Ishikawa (cell line): ENCODE data around the gene AP5Z1.

Source experiments
- CEBPB ChIP-seq: IDR thresholded peaks from 2 replicates; pipeline ENCODE4 v1.6.1; 2012
- CREB1 ChIP-seq: IDR thresholded peaks from 2 replicates; pipeline ENCODE4 v1.6.1; 2012; ENCODE audit warnings: low read depth
- EGR1 ChIP-seq: IDR thresholded peaks from 2 replicates; pipeline ENCODE4 v1.6.1; 2012
- EP300 ChIP-seq: IDR thresholded peaks from 2 replicates; pipeline ENCODE4 v1.6.1; 2012; ENCODE audit warnings: borderline replicate concordance
- FOXM1 ChIP-seq: IDR thresholded peaks from 2 replicates; pipeline ENCODE4 v1.6.1; 2012; ENCODE audit warnings: low read depth, borderline replicate concordance
- NFIC ChIP-seq: IDR thresholded peaks from 2 replicates; pipeline ENCODE4 v1.6.1; 2012
- RAD21 ChIP-seq: IDR thresholded peaks from 2 replicates; pipeline ENCODE4 v1.6.1; 2012; ENCODE audit warnings: low read depth
- REST ChIP-seq: IDR thresholded peaks from 2 replicates; pipeline ENCODE4 v1.6.1; 2012; ENCODE audit warnings: low read depth, mild to moderate bottlenecking
- TAF1 ChIP-seq: IDR thresholded peaks from 2 replicates; pipeline ENCODE4 v1.6.1; 2012; ENCODE audit warnings: low read depth, mild to moderate bottlenecking
- TCF12 ChIP-seq: IDR thresholded peaks from 2 replicates; pipeline ENCODE4 v1.6.1; 2012; ENCODE audit warnings: low read depth
- TEAD4 ChIP-seq: IDR thresholded peaks from 2 replicates; pipeline ENCODE4 v1.6.1; 2012
- YY1 ChIP-seq: IDR thresholded peaks from 2 replicates; pipeline ENCODE4 v1.6.1; 2012; ENCODE audit warnings: low read depth
- ZBTB7A ChIP-seq: IDR thresholded peaks from 2 replicates; pipeline ENCODE4 v1.6.1; 2012; ENCODE audit warnings: low read depth
- TF ChIP-seq, protein P1 (sequence below): IDR thresholded peaks from 2 replicates; pipeline ENCODE4 v1.6.1; 2012
- TF ChIP-seq, protein P2 (sequence below): IDR thresholded peaks from 2 replicates; pipeline ENCODE4 v1.6.1; 2012

The AP5Z1 gene

DNA sequence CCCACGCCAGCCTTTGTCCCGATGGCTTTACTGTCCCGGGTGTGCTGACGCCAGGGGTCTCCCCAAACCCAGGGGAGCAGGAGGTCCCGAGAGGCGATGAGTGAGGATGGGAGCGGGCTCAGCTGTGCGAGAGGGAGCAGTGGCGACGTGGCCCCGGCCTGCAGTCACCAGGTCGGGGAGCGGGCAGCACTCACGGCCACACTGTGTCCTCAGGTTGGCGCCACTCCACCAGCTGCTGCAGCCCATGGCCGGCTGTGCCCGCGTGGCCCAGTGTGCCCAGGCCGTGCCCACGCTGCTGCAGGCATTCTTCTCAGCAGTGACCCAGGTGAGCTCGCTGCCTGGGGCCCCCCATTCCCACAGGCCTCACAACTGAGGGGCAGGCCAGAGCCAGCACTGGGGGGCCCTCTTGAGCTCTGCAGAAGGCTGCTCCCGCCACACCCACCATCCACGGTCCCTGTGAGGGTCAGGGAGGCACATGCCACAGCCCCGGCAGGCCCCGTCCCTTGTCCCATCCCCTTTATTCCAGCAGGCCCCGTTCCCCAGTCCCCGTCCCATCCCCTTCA is 13.3 kb downstream of the AP5Z1 start:
- TF ChIP-seq CEBPB: no peak
- TF ChIP-seq RAD21: no peak
- TF ChIP-seq, protein P1, sequence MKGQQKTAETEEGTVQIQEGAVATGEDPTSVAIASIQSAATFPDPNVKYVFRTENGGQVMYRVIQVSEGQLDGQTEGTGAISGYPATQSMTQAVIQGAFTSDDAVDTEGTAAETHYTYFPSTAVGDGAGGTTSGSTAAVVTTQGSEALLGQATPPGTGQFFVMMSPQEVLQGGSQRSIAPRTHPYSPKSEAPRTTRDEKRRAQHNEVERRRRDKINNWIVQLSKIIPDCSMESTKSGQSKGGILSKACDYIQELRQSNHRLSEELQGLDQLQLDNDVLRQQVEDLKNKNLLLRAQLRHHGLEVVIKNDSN: no peak
- no peak for TF ChIP-seq NFIC
- no peak for TF ChIP-seq REST
- TF ChIP-seq TEAD4: no peak
- TF ChIP-seq, protein P2, sequence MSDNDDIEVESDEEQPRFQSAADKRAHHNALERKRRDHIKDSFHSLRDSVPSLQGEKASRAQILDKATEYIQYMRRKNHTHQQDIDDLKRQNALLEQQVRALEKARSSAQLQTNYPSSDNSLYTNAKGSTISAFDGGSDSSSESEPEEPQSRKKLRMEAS: no peak
- no peak for TF ChIP-seq ZBTB7A
- no peak for TF ChIP-seq FOXM1
- no peak for TF ChIP-seq EGR1
- TF ChIP-seq EP300: no peak
- no peak for TF ChIP-seq CREB1
- no peak for TF ChIP-seq TAF1
- TF ChIP-seq TCF12: no peak
- TF ChIP-seq YY1: no peak

GRCh38 chr7:4789194-4790077 is 14.0 kb downstream of the AP5Z1 start:
- TF ChIP-seq TEAD4 (no peak), TCF12 (no peak), EGR1 (no peak), ZBTB7A (no peak), TAF1 (no peak), YY1 (no peak), CEBPB (no peak), CREB1 (no peak), REST (no peak), NFIC (no peak), FOXM1 (no peak), RAD21 (no peak), EP300 (no peak)
- TF ChIP-seq, protein P2: no peak
- TF ChIP-seq, protein P1: no peak

DNA sequence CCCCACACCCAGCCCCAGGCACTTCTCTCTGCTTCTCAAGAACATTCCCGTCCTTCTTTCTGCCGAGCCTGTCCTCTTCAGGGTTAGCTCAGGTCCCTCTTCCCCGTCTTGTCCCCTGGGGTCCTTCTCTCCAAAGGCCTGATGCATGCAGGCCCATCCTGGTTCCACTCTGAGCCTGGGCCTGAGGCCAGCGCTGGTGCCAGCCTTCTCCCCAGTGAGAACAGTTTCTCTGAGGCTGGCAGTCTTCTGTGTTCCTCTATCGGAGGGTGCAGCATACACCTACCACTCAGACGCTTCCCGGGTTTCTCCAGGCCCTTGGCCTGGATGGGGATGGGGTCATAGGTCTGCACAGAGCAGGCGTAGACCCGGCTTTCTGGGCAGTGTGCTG is 14.6 kb downstream of the AP5Z1 start:
- TF ChIP-seq TCF12: no peak
- TF ChIP-seq RAD21: no peak
- no peak for TF ChIP-seq TAF1
- no peak for TF ChIP-seq REST

- TF ChIP-seq CREB1: no peak
- TF ChIP-seq EP300: no peak
- TF ChIP-seq ZBTB7A: no peak
These were observed 15.1 kb downstream of the AP5Z1 start for GRCh38 chr7:4790516-4790991.
